Body of pancreas (tissue), 4 donors: Measurements from ENCODE around the gene CRY1.

Source experiments
- CTCF ChIP-seq, 7 experiments: fragments of 450-650 bp in 4 of 7; fragments of 200-600 bp in 3 of 7; sonication (generic) in 3 of 7; IDR thresholded peaks; one replicate each; pipeline ENCODE4 v1.5.1; 2016 to 2019; ENCODE audit warnings: antibody characterized with exemption in 7 of 7
- POLR2A ChIP-seq, 3 donors: fragments of 450-650 bp; IDR thresholded peaks; one replicate each; pipeline ENCODE4 v1.6.1; 2016; ENCODE audit warnings: antibody characterized with exemption in 3 of 3, mild to moderate bottlenecking in 2 of 3

- TF ChIP-seq POLR2A (IDR thresholded peaks at IDR 0.05) (peak in 2 of 3 donors; percentile 38 to 55), CTCF (IDR thresholded peaks at IDR 0.05) (peak; percentile 33 to 90 (median 84))
Measured at GRCh38 chr12:107091989-107092641, 1.2 kb downstream of the CRY1 start.
